ENCODE measurements around the gene ANKDD1A.

DNA sequence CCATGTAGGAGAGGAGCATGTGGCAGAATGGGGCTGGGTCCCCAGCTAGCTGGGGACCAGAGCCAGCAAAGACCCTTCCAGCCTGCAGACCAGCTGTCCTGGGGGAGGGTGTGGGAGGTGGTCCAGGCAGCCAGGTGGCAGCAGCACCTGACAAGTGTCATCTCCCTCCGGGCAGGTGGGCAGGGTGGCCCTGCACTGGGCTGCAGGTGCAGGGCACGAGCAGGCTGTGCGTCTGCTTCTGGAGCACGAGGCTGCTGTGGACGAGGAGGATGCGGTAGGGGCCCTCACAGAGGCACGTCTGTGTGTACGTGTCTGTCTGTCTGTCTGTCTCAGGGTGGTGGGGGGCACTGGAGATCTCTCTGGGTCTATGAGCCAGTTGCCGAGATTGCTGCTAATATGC, 5.5 kb downstream of the ANKDD1A start:
- TF ChIP-seq, protein P1, sequence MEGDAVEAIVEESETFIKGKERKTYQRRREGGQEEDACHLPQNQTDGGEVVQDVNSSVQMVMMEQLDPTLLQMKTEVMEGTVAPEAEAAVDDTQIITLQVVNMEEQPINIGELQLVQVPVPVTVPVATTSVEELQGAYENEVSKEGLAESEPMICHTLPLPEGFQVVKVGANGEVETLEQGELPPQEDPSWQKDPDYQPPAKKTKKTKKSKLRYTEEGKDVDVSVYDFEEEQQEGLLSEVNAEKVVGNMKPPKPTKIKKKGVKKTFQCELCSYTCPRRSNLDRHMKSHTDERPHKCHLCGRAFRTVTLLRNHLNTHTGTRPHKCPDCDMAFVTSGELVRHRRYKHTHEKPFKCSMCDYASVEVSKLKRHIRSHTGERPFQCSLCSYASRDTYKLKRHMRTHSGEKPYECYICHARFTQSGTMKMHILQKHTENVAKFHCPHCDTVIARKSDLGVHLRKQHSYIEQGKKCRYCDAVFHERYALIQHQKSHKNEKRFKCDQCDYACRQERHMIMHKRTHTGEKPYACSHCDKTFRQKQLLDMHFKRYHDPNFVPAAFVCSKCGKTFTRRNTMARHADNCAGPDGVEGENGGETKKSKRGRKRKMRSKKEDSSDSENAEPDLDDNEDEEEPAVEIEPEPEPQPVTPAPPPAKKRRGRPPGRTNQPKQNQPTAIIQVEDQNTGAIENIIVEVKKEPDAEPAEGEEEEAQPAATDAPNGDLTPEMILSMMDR (IDR thresholded peaks at IDR 0.05), result no peak
- no peak for TF ChIP-seq POLR2A (IDR thresholded peaks at IDR 0.05)

All from testis (tissue), 2 donors.